ENCODE results near the gene LCN9. TPM values are rescaled to one million over a fixed set of nuclear protein-coding genes. Genes with fewer than 3 reads are reported as not detected.

The LCN9 gene
- total and polyA plus RNA-seq, 4 donors, result not detected

- Histone ChIP-seq H3K9ac (ENCODE audit: low read depth in 1 of 2, low read length in 2 of 2) (no peak overlapping the region), H3K4me3 (ENCODE audit: low read depth in 1 of 3, low read length in 3 of 3) (no peak overlapping the region), H3K27ac (ENCODE audit: low read depth in 1 of 2, low read length in 2 of 2) (no peak overlapping the region), H3K4me1 (ENCODE audit: control insufficient read depth in 4 of 4, insufficient read depth in 4 of 4, low read length in 3 of 4) (no peaks in the 10 kb centered on the region), H3K36me3 (ENCODE audit: control insufficient read depth in 4 of 4, insufficient read depth in 3 of 4, low read depth in 1 of 4, low read length in 3 of 4) (no peaks in the 10 kb centered on the region), H3K27me3 (ENCODE audit: control insufficient read depth in 4 of 4, insufficient read depth in 4 of 4, low read length in 3 of 4) (no peaks in the 10 kb centered on the region), H3K9me3 (ENCODE audit: control insufficient read depth in 4 of 4, low read length in 3 of 4) (peaks cover 6 to 14% (median 10%) of the 10 kb centered on the region in 4 donors)
- whole genome bisulfite sequencing, result 90% methylated on average over 7 of the region's 7 CpGs
- TF ChIP-seq, protein P1, sequence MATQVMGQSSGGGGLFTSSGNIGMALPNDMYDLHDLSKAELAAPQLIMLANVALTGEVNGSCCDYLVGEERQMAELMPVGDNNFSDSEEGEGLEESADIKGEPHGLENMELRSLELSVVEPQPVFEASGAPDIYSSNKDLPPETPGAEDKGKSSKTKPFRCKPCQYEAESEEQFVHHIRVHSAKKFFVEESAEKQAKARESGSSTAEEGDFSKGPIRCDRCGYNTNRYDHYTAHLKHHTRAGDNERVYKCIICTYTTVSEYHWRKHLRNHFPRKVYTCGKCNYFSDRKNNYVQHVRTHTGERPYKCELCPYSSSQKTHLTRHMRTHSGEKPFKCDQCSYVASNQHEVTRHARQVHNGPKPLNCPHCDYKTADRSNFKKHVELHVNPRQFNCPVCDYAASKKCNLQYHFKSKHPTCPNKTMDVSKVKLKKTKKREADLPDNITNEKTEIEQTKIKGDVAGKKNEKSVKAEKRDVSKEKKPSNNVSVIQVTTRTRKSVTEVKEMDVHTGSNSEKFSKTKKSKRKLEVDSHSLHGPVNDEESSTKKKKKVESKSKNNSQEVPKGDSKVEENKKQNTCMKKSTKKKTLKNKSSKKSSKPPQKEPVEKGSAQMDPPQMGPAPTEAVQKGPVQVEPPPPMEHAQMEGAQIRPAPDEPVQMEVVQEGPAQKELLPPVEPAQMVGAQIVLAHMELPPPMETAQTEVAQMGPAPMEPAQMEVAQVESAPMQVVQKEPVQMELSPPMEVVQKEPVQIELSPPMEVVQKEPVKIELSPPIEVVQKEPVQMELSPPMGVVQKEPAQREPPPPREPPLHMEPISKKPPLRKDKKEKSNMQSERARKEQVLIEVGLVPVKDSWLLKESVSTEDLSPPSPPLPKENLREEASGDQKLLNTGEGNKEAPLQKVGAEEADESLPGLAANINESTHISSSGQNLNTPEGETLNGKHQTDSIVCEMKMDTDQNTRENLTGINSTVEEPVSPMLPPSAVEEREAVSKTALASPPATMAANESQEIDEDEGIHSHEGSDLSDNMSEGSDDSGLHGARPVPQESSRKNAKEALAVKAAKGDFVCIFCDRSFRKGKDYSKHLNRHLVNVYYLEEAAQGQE (IDR thresholded peaks at IDR 0.05), result no peak
- TF ChIP-seq SP1 (IDR thresholded peaks at IDR 0.05) (no peak), TAF1 (conservative IDR thresholded peaks at IDR 0.05) (no peak), EGR1 (IDR thresholded peaks at IDR 0.05; ENCODE audit: low read depth in 2 of 2) (no peak), GABPA (IDR thresholded peaks at IDR 0.05 in 1 of 2, conservative IDR thresholded peaks at IDR 0.05 in 1 of 2) (no peak), RAD21 (IDR thresholded peaks at IDR 0.05) (no peak), HNF4G (IDR thresholded peaks at IDR 0.05) (no peak), ATF3 (IDR thresholded peaks at IDR 0.05) (no peak)
- DNase-seq (ENCODE audit: low spot score), result no peak
Measured at GRCh38 chr9:135641047-135641446, 22.1 kb upstream of the LCN9 start.

- H3K4me3 ChIP-seq (ENCODE audit: low read depth in 1 of 3, low read length in 3 of 3), result no peak overlapping the region
- no peaks in the 10 kb centered on the region for H3K27me3 ChIP-seq (ENCODE audit: control insufficient read depth in 4 of 4, insufficient read depth in 4 of 4, low read length in 3 of 4)
- H3K27ac ChIP-seq (ENCODE audit: low read depth in 1 of 2, low read length in 2 of 2), result no peak overlapping the region
- no peaks in the 10 kb centered on the region for H3K4me1 ChIP-seq (ENCODE audit: control insufficient read depth in 4 of 4, insufficient read depth in 4 of 4, low read length in 3 of 4)
- 78% methylated on average over 8 of the region's 8 CpGs for WGBS
- TF ChIP-seq EGR1 (IDR thresholded peaks at IDR 0.05; ENCODE audit: low read depth in 2 of 2) (no peak), GABPA (IDR thresholded peaks at IDR 0.05 in 1 of 2, conservative IDR thresholded peaks at IDR 0.05 in 1 of 2) (no peak), NR2F2 (IDR thresholded peaks at IDR 0.05) (no peak), HNF4G (IDR thresholded peaks at IDR 0.05) (no peak), JUND (IDR thresholded peaks at IDR 0.05) (no peak), RXRA (IDR thresholded peaks at IDR 0.05) (no peak), HNF4A (conservative IDR thresholded peaks at IDR 0.05) (no peak), FOXA1 (IDR thresholded peaks at IDR 0.05) (no peak), FOXA2 (IDR thresholded peaks at IDR 0.05) (no peak), ATF3 (IDR thresholded peaks at IDR 0.05) (no peak), RAD21 (IDR thresholded peaks at IDR 0.05) (no peak)
- TF ChIP-seq, protein P1 (IDR thresholded peaks at IDR 0.05), result no peak
- no peak for DNase-seq (ENCODE audit: low spot score)
- H3K36me3 ChIP-seq (ENCODE audit: control insufficient read depth in 4 of 4, insufficient read depth in 3 of 4, low read depth in 1 of 4, low read length in 3 of 4), result no peaks in the 10 kb centered on the region
- H3K9me3 ChIP-seq (ENCODE audit: control insufficient read depth in 4 of 4, low read length in 3 of 4), result peaks cover 6 to 18% (median 12%) of the 10 kb centered on the region in 4 donors
- H3K9ac ChIP-seq (ENCODE audit: low read depth in 1 of 2, low read length in 2 of 2), result no peak overlapping the region
Measured at GRCh38 chr9:135641745-135642144, 21.4 kb upstream of the LCN9 start.

Data from liver (tissue), 9 donors.